Panc1 (cell line): ENCODE data around the gene AGBL5. TPM values are rescaled to one million over a fixed set of nuclear protein-coding genes. Genes with fewer than 3 reads are reported as not detected.

Experiments
- ATAC-seq: fragments of 200-7000 bp; cut with Tn5 transposase; 2 replicates; pipeline ENCODE4 v1.9.1; 2020; ENCODE audit warnings: mild to moderate bottlenecking, moderate library complexity
- BruUV-seq: library from RNA; stranded (reverse); fragments of 400-500 nt; replicated peaks from 2 replicates; lab custom pipeline; 2021; lab: Mats Ljungman, UMichigan
- CTCF ChIA-PET: fragments of 300-600 bp; sonication (Branson Sonifier 250); formaldehyde crosslinking; loops from one replicate; lab custom pipeline; 2022; ENCODE audit warnings: antibody characterized with exemption; lab: Charles Lee
- POLR2A ChIA-PET: fragments of 300-600 bp; sonication (Branson Sonifier 250); formaldehyde crosslinking; loops from one replicate; lab custom pipeline; 2022; ENCODE audit warnings: antibody characterized with exemption; lab: Charles Lee
- DNase-seq: peaks from one replicate; pipeline ENCODE4 v3.0.0-alpha.2; 2010; ENCODE audit warnings: low read depth, low spot score
- H3K27ac ChIP-seq: 2 replicates; pipeline ENCODE4 v1.5.1; 2011; ENCODE audit warnings: mild to moderate bottlenecking, low read length, inconsistent platforms
- H3K27me3 ChIP-seq: fragments of 200-500 bp; sonication (Bioruptor generic); 2 replicates; pipeline ENCODE4 v1.6.0; 2014; ENCODE audit warnings: low read length, inconsistent platforms; ENCODE audit not compliant: control insufficient read depth, insufficient read depth
- H3K36me3 ChIP-seq: fragments of 200-500 bp; sonication (Bioruptor generic); 2 replicates; pipeline ENCODE4 v1.5.1; 2014; ENCODE audit warnings: inconsistent platforms, mild to moderate bottlenecking, low read length, moderate library complexity; ENCODE audit not compliant: control insufficient read depth, insufficient read depth
- H3K4me1 ChIP-seq: 2 replicates; pipeline ENCODE4 v1.5.1; 2011; ENCODE audit warnings: inconsistent platforms, mild to moderate bottlenecking, low read length, moderate library complexity; ENCODE audit not compliant: control insufficient read depth, insufficient read depth
- H3K4me3 ChIP-seq, 2 experiments: 2 replicates each; pipeline ENCODE4 v1.5.1; 2011 to 2012; ENCODE audit warnings: low read depth in 2 of 2, low read length in 2 of 2, mild to moderate bottlenecking in 2 of 2, inconsistent platforms in 1 of 2, moderate library complexity in 1 of 2
- H3K9me3 ChIP-seq: fragments of 200-500 bp; sonication (Bioruptor generic); 2 replicates; pipeline ENCODE4 v1.5.1; 2014; ENCODE audit warnings: low read depth, mild to moderate bottlenecking, inconsistent platforms, low read length, moderate library complexity; ENCODE audit not compliant: control insufficient read depth, insufficient read depth
- CTCF ChIP-seq: fragments of 450-650 bp; IDR thresholded peaks from 2 replicates; pipeline ENCODE4 v1.5.1; 2017; ENCODE audit warnings: mild to moderate bottlenecking
- POLR2AphosphoS5 ChIP-seq: IDR thresholded peaks from 2 replicates; pipeline ENCODE4 v1.6.1; 2012; ENCODE audit warnings: mild to moderate bottlenecking, low read depth, low read length, moderate library complexity
- REST ChIP-seq, 2 experiments: IDR thresholded peaks; 2 replicates each; pipeline ENCODE4 v1.6.1; 2011 to 2012; ENCODE audit warnings: low read depth in 2 of 2, control low read depth in 1 of 2, low read length in 1 of 2, mild to moderate bottlenecking in 1 of 2, moderate library complexity in 1 of 2; ENCODE audit not compliant: insufficient read depth in 1 of 2
- SIN3A ChIP-seq: IDR thresholded peaks from 2 replicates; pipeline ENCODE4 v1.6.1; 2012; ENCODE audit warnings: low read depth, mild to moderate bottlenecking, low read length, moderate library complexity, borderline replicate concordance; ENCODE audit not compliant: insufficient read depth
- TCF7L2 ChIP-seq: IDR thresholded peaks from 2 replicates; pipeline ENCODE4 v1.6.1; 2011; ENCODE audit warnings: mild to moderate bottlenecking, low read depth, low read length, inconsistent platforms
- in situ Hi-C: cut with HindIII; loops from 2 replicates; pipeline ENCODE4 v1.10.0; 2016; ENCODE audit warnings: low sequenced_read_pairs, low pct_unique_long_range_greater_than_20kb
- intact Hi-C: fragments of 100-400 bp; cut with micrococcal nuclease; formaldehyde crosslinking; loops from one replicate; pipeline ENCODE4 v1.10.0; 2022; ENCODE audit not compliant: unreplicated experiment
- total RNA-seq: library from RNA; stranded (reverse); gene quantifications from one replicate; pipeline ENCODE4 v1.2.1, GENCODE V29; 2021; ENCODE audit not compliant: unreplicated experiment

The AGBL5 gene
- total RNA-seq, 1 experiment from 2014 or later: 55.6 TPM

GRCh38 chr2:27008678-27009077 lies 42.8 kb upstream of the AGBL5 start:
- in situ Hi-C loops (no loop called here), intact Hi-C loops (no loop called here)
- Histone ChIP-seq H3K27me3 (no peaks in the 10 kb centered on the region), H3K36me3 (no peaks in the 10 kb centered on the region), H3K4me1 (peaks cover 11% of the 10 kb centered on the region), H3K9me3 (no peaks in the 10 kb centered on the region), H3K27ac (no peak overlapping the region), H3K4me3 (no peak overlapping the region)
- ChIA-PET POLR2A (no interaction called here), CTCF (no interaction called here)
- TF ChIP-seq TCF7L2: no peak
- no peak for TF ChIP-seq CTCF
- no peak for TF ChIP-seq SIN3A
- DNase-seq (no peak), ATAC-seq (no peak)
- no TSS peak for BruUV-seq

- no TSS peak for BruUV-seq
- no peaks in the 10 kb centered on the region for H3K9me3 ChIP-seq
- no peaks in the 10 kb centered on the region for H3K36me3 ChIP-seq
- H3K27me3 ChIP-seq: no peaks in the 10 kb centered on the region
- H3K27ac ChIP-seq: no peak overlapping the region
- DNase-seq: no peak
- no peak for ATAC-seq
- no peak overlapping the region for H3K4me3 ChIP-seq
- ChIA-PET CTCF (no interaction called here), POLR2A (no interaction called here)
- in situ Hi-C loops: no loop called here
- H3K4me1 ChIP-seq: peaks cover 11% of the 10 kb centered on the region
- intact Hi-C loops: no loop called here
- TF ChIP-seq POLR2AphosphoS5 (no peak), TCF7L2 (no peak), SIN3A (no peak), REST (IDR thresholded peaks at IDR 0.05; ENCODE audit: insufficient read depth in 1 of 2, low read depth in 2 of 2, low read length in 1 of 2) (no peak), CTCF (no peak)
These were observed 42.4 kb upstream of the AGBL5 start for GRCh38 chr2:27009083-27009482.

GRCh38 chr2:27009716-27010115 lies 41.8 kb upstream of the AGBL5 start:
- ATAC-seq (no peak), DNase-seq (no peak)
- Histone ChIP-seq H3K9me3 (no peaks in the 10 kb centered on the region), H3K4me1 (peaks cover 11% of the 10 kb centered on the region), H3K4me3 (no peak overlapping the region), H3K36me3 (no peaks in the 10 kb centered on the region), H3K27ac (no peak overlapping the region), H3K27me3 (no peaks in the 10 kb centered on the region)
- BruUV-seq: no TSS peak
- intact Hi-C loops: no loop called here
- in situ Hi-C loops: no loop called here
- ChIA-PET POLR2A (no interaction called here), CTCF (no interaction called here)
- no peak for TF ChIP-seq REST (IDR thresholded peaks at IDR 0.05; ENCODE audit: insufficient read depth in 1 of 2, low read depth in 2 of 2, low read length in 1 of 2)
- TF ChIP-seq SIN3A: no peak
- TF ChIP-seq CTCF: no peak
- TF ChIP-seq TCF7L2: no peak
- no peak for TF ChIP-seq POLR2AphosphoS5
